Loucy (cell line): ENCODE data around the gene KIFAP3.

Experiments
- H2AFZ ChIP-seq: fragments of 200-600 bp; sonication (generic); 2 replicates; pipeline ENCODE4 v1.6.0; 2016; ENCODE audit warnings: antibody characterized with exemption, mild to moderate bottlenecking, low read length, moderate library complexity
- H3F3A ChIP-seq: fragments of 200-600 bp; 2 replicates; pipeline ENCODE4 v1.6.0; 2016; ENCODE audit warnings: antibody characterized with exemption, low read depth, mild to moderate bottlenecking
- H3K27me3 ChIP-seq: fragments of 200-600 bp; sonication (generic); 2 replicates; pipeline ENCODE4 v1.6.1; 2014; ENCODE audit warnings: low read length, mild to moderate bottlenecking; ENCODE audit not compliant: insufficient read depth, poor library complexity, severe bottlenecking
- H3K36me3 ChIP-seq: fragments of 200-600 bp; sonication (generic); 2 replicates; pipeline ENCODE4 v1.6.1; 2016; ENCODE audit warnings: low read length; ENCODE audit not compliant: insufficient read depth
- H3K4me1 ChIP-seq: fragments of 200-600 bp; sonication (generic); 2 replicates; pipeline ENCODE4 v1.5.1; 2014; ENCODE audit warnings: low read length, mild to moderate bottlenecking; ENCODE audit not compliant: insufficient read depth, poor library complexity, severe bottlenecking
- H3K4me2 ChIP-seq: fragments of 200-600 bp; sonication (generic); 2 replicates; pipeline ENCODE4 v1.6.0; 2014; ENCODE audit warnings: antibody characterized with exemption, low read length, low read depth, mild to moderate bottlenecking; ENCODE audit not compliant: poor library complexity, severe bottlenecking
- H3K4me3 ChIP-seq: fragments of 200-600 bp; sonication (generic); 2 replicates; pipeline ENCODE4 v1.5.1; 2014; ENCODE audit warnings: low read length, mild to moderate bottlenecking, mixed read lengths; ENCODE audit not compliant: poor library complexity, severe bottlenecking
- H3K79me2 ChIP-seq: fragments of 200-600 bp; sonication (generic); 2 replicates; pipeline ENCODE4 v1.6.1; 2014; ENCODE audit warnings: low read length; ENCODE audit not compliant: insufficient read depth
- H3K9ac ChIP-seq: fragments of 200-600 bp; sonication (generic); 2 replicates; pipeline ENCODE4 v1.6.0; 2014; ENCODE audit warnings: mild to moderate bottlenecking, low read depth, low read length, moderate library complexity; ENCODE audit not compliant: poor library complexity, severe bottlenecking
- H3K9me2 ChIP-seq: fragments of 200-600 bp; sonication (generic); replicated peaks from 2 replicates; pipeline ENCODE4 v1.6.1; 2016; ENCODE audit warnings: low read depth, low read length, mixed read lengths
- H3K9me3 ChIP-seq: fragments of 200-600 bp; sonication (generic); 2 replicates; pipeline ENCODE4 v1.6.1; 2014; ENCODE audit warnings: mild to moderate bottlenecking, antibody characterized with exemption, low read length, low read depth; ENCODE audit not compliant: insufficient read depth
- H4K20me1 ChIP-seq: fragments of 200-600 bp; sonication (generic); 2 replicates; pipeline ENCODE4 v1.6.0; 2014; ENCODE audit warnings: antibody characterized with exemption, low read length, mild to moderate bottlenecking; ENCODE audit not compliant: insufficient read depth, poor library complexity, severe bottlenecking
- EZH2phosphoT487 ChIP-seq: fragments of 200-600 bp; IDR thresholded peaks from 2 replicates; pipeline ENCODE4 v1.6.1; 2018; ENCODE audit warnings: antibody characterized with exemption, mild to moderate bottlenecking, moderate library complexity, borderline replicate concordance
- TF ChIP-seq, protein P1 (sequence below): fragments of 200-600 bp; sonication (generic); conservative IDR thresholded peaks from 2 replicates; pipeline ENCODE4 v1.5.1; 2014; ENCODE audit warnings: mild to moderate bottlenecking, antibody characterized with exemption, low read length

KIFAP3 gene

DNA sequence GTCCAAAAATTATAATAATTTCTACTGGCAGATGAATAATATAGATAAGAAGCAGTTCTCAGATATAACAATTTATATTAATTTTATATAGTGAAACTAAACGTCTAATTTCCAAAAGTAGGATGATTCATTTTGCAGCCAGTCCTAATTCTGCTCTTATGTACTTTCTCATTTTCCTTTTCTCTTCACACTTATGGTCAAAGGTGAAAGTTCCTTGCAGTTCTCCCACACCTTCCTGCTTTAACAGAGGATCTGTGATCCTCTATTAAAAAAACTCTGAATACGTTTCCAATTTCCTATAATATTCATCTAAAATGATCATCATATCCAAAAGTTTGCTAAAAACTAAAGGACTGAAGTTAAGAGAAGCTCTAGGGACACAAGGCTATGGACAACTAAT lies 78.5 kb downstream of the KIFAP3 start:
- Histone ChIP-seq H3K79me2 (no peaks in the 10 kb centered on the region), H3K4me1 (no peaks in the 10 kb centered on the region), H3K9me2 (no peaks in the 10 kb centered on the region), H3F3A (no peaks in the 10 kb centered on the region), H4K20me1 (no peaks in the 10 kb centered on the region), H3K4me2 (no peak overlapping the region), H3K9ac (no peak overlapping the region), H3K36me3 (no peaks in the 10 kb centered on the region), H2AFZ (no peak overlapping the region), H3K4me3 (no peak overlapping the region), H3K27me3 (no peaks in the 10 kb centered on the region), H3K9me3 (no peaks in the 10 kb centered on the region)
- TF ChIP-seq, protein P1, sequence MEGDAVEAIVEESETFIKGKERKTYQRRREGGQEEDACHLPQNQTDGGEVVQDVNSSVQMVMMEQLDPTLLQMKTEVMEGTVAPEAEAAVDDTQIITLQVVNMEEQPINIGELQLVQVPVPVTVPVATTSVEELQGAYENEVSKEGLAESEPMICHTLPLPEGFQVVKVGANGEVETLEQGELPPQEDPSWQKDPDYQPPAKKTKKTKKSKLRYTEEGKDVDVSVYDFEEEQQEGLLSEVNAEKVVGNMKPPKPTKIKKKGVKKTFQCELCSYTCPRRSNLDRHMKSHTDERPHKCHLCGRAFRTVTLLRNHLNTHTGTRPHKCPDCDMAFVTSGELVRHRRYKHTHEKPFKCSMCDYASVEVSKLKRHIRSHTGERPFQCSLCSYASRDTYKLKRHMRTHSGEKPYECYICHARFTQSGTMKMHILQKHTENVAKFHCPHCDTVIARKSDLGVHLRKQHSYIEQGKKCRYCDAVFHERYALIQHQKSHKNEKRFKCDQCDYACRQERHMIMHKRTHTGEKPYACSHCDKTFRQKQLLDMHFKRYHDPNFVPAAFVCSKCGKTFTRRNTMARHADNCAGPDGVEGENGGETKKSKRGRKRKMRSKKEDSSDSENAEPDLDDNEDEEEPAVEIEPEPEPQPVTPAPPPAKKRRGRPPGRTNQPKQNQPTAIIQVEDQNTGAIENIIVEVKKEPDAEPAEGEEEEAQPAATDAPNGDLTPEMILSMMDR, result no peak
- TF ChIP-seq EZH2phosphoT487, result no peak

DNA sequence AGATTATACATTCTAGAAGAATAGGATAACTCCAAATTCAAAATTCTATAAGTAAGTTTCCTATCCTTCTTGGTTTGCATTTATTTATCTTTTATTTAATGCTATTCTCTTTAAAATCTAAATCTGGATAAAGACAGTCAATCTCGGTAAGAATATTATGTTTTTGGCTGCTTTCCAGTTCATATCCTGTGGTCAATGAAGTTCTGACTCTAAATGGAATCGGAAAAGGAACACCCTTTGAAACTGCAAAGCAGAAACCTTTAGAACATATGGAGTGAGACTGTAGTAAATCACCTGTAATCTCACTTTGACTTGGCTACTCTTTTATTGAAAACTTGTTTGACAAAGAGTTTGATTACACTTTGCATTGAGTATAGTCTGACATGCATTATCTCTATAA lies 85.2 kb downstream of the KIFAP3 start:
- H3K79me2 ChIP-seq, result no peaks in the 10 kb centered on the region
- no peak overlapping the region for H3K9ac ChIP-seq
- H3F3A ChIP-seq, result no peaks in the 10 kb centered on the region
- TF ChIP-seq, protein P1, result no peak
- TF ChIP-seq EZH2phosphoT487, result no peak
- no peaks in the 10 kb centered on the region for H4K20me1 ChIP-seq
- no peaks in the 10 kb centered on the region for H3K9me3 ChIP-seq
- H3K27me3 ChIP-seq, result no peaks in the 10 kb centered on the region
- no peak overlapping the region for H3K4me2 ChIP-seq
- H3K36me3 ChIP-seq, result no peaks in the 10 kb centered on the region
- no peaks in the 10 kb centered on the region for H3K9me2 ChIP-seq
- no peak overlapping the region for H2AFZ ChIP-seq
- H3K4me3 ChIP-seq, result no peak overlapping the region
- peaks cover 2% of the 10 kb centered on the region for H3K4me1 ChIP-seq

DNA sequence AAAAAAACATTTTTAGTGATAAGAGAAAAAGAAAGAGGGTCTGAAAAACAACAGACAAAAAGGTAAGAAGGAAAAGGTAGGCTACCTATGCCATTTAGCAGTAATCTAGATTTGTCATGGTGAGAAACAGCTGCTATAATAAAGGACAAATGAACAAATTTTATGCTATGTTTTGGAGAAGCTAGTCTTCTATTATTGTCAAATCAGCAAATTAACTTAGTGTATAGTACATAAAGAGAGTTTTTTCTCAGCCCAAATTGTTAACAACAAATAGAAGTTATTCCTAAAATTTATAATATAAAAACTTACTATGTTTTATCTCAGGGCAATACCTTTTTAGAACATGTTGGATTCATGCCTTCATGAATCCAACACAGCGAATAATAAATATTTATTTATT lies 88.7 kb downstream of the KIFAP3 start:
- Histone ChIP-seq H3K36me3 (peaks cover 12% of the 10 kb centered on the region; the same call in 1 of the 2 replicates), H3K4me3 (no peak overlapping the region), H3K27me3 (no peaks in the 10 kb centered on the region), H3K4me2 (no peak overlapping the region), H4K20me1 (no peaks in the 10 kb centered on the region), H2AFZ (no peak overlapping the region), H3K4me1 (peaks cover 2% of the 10 kb centered on the region), H3K9me2 (no peaks in the 10 kb centered on the region), H3K9ac (no peak overlapping the region), H3K79me2 (no peaks in the 10 kb centered on the region), H3F3A (no peaks in the 10 kb centered on the region), H3K9me3 (no peaks in the 10 kb centered on the region)
- TF ChIP-seq, protein P1, result no peak
- TF ChIP-seq EZH2phosphoT487, result no peak
